A673 (cell line): ENCODE data around the gene GPC1.

Source experiments
- EZH2 ChIP-seq: fragments of 200-600 bp; sonication (generic); IDR thresholded peaks from 2 replicates; pipeline ENCODE4 v1.6.1; 2017; ENCODE audit warnings: borderline replicate concordance, low read depth, mild to moderate bottlenecking, mixed read lengths, antibody characterized with exemption, low read length; ENCODE audit not compliant: poor library complexity, severe bottlenecking
- TF ChIP-seq, protein P1 (sequence below): fragments of 300-800, 200-600 bp; sonication (generic); conservative IDR thresholded peaks from 2 replicates; pipeline ENCODE4 v1.5.1; 2017; ENCODE audit warnings: low read depth, mild to moderate bottlenecking, antibody characterized with exemption, low read length, moderate library complexity, mixed read lengths

DNA sequence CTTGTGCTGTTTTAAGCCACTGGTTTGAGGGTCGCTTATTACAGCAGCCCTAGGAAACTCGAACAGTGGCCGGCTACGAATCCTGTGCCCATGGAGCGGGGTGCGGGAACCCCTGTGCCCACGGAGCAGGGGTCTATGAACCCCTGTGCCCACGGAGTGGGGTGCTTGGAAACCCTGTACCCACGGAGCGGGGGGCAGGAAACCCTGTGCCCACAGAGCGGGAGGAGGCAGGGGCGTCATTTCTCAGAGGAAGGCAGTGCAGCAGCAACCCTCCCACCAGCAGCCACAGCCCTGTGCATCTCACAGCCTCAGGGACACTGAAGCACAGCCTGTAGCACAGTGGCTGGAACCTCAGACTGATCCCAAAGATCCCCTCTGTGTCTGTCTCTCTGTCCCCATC, 34.2 kb upstream of the GPC1 start:
- TF ChIP-seq, protein P1, sequence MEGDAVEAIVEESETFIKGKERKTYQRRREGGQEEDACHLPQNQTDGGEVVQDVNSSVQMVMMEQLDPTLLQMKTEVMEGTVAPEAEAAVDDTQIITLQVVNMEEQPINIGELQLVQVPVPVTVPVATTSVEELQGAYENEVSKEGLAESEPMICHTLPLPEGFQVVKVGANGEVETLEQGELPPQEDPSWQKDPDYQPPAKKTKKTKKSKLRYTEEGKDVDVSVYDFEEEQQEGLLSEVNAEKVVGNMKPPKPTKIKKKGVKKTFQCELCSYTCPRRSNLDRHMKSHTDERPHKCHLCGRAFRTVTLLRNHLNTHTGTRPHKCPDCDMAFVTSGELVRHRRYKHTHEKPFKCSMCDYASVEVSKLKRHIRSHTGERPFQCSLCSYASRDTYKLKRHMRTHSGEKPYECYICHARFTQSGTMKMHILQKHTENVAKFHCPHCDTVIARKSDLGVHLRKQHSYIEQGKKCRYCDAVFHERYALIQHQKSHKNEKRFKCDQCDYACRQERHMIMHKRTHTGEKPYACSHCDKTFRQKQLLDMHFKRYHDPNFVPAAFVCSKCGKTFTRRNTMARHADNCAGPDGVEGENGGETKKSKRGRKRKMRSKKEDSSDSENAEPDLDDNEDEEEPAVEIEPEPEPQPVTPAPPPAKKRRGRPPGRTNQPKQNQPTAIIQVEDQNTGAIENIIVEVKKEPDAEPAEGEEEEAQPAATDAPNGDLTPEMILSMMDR: no peak
- no peak for TF ChIP-seq EZH2
